ENCODE results near the gene PPP1R2.

The PPP1R2 gene

DNA sequence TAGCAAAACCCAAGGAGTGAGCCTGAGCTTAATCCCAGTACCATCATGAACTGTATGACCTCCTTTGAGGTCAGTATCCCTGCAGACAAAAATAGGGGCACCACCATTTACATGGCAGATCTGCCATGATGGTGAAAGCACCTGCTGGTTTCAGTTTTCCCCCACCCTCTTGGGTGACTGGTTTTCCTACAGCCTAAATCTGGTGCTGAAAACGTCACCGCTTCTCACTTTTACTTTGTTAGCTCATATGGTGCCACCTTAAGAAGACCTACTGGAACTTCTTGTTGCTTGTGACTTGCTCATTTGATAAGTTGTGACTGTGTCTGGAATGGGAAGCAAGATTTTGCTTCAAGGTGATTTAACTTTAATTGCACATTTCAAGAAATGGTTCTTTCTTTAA, 5.1 kb downstream of the PPP1R2 start:
- TF ChIP-seq ZFP69B (tag by site-specific recombination; IDR thresholded peaks at IDR 0.05) (0 out of 2 replicates have a peak, but pooled peaks have one; percentile 65), PRDM1 (tag by site-specific recombination; IDR thresholded peaks at IDR 0.05) (peak; percentile 77), ZNF600 (tag by site-specific recombination; IDR thresholded peaks at IDR 0.05) (0 out of 2 replicates have a peak, but pooled peaks have one; percentile 11), ZBTB20 (tag by site-specific recombination; IDR thresholded peaks at IDR 0.05) (no peak)
- CTCF ChIA-PET, result interaction anchor here (0.7 to 1.2 kb wide), 3 partner anchors 16 to 670 kb away, joined by 3 to 4 read pairs (median 3); no protein-coding TSS in a partner anchor
- POLR2A ChIA-PET, result no interaction called here
- Histone ChIP-seq H3K36me3 (ENCODE audit: control insufficient read depth in 2 of 2, insufficient read depth in 1 of 2, low read length in 2 of 2) (no peaks in the 10 kb centered on the region), H3K9me3 (ENCODE audit: control insufficient read depth, insufficient read depth, low read depth, low read length) (no peaks in the 10 kb centered on the region), H3K27ac (ENCODE audit: extremely low read depth, low read depth, low read length) (no peak overlapping the region), H3K4me1 (ENCODE audit: control insufficient read depth, insufficient read depth, low read length) (peaks cover 9% of the 10 kb centered on the region), H3K4me3 (ENCODE audit: low read depth, low read length) (no peak overlapping the region)

DNA sequence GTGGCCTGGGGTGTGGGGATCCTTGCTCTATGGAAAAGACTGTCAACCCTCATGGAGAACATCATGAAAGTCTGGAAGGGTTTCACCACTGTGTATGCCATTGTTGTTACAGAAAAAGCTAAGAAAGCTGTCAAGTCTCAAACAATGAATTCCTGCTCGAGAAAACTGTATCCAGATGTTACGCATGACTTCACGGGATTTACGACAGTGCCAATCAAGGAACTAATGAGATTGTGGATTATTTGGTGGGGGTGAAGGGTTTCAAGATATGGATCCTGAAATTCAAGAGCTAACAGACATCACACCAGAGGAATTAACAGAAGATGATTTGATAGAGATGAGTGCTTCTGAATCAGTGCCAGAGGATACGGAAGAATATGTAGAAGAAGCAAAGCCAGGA, 7.8 kb downstream of the PPP1R2 start:
- ChIA-PET CTCF (interaction anchor here (1.1 to 1.6 kb wide), 2 partner anchors 18 to 264 kb away, joined by 3 to 4 read pairs; partner anchors contain the start of gene XXYLT1), POLR2A (no interaction called here)

More for the DNA sequence above, 7.8 kb downstream of the PPP1R2 start:
- no peak for TF ChIP-seq TSHZ1 (tag by site-specific recombination; IDR thresholded peaks at IDR 0.05; ENCODE audit: borderline replicate concordance)
- TF ChIP-seq OSR2 (tag by site-specific recombination; IDR thresholded peaks at IDR 0.05), result no peak
- TF ChIP-seq ZNF600 (tag by site-specific recombination; IDR thresholded peaks at IDR 0.05), result 0 out of 2 replicates have a peak, but pooled peaks have one; percentile 9
- no peak for TF ChIP-seq ZNF837 (tag by site-specific recombination; IDR thresholded peaks at IDR 0.05)
- TF ChIP-seq ZNF398 (tag by site-specific recombination; IDR thresholded peaks at IDR 0.05), result no peak
- TF ChIP-seq ZNF707 (tag by site-specific recombination; IDR thresholded peaks at IDR 0.05), result no peak
- peak; percentile 57 for TF ChIP-seq PRDM6 (tag by site-specific recombination; IDR thresholded peaks at IDR 0.05)
- no peak for TF ChIP-seq ZNF394 (tag by site-specific recombination; IDR thresholded peaks at IDR 0.05; ENCODE audit: borderline replicate concordance)
- Histone ChIP-seq H3K9me3 (ENCODE audit: control insufficient read depth, insufficient read depth, low read depth, low read length) (no peaks in the 10 kb centered on the region), H3K4me1 (ENCODE audit: control insufficient read depth, insufficient read depth, low read length) (peaks cover 9% of the 10 kb centered on the region), H3K27ac (ENCODE audit: extremely low read depth, low read depth, low read length) (no peak overlapping the region), H3K36me3 (ENCODE audit: control insufficient read depth in 2 of 2, insufficient read depth in 1 of 2, low read length in 2 of 2) (no peaks in the 10 kb centered on the region), H3K4me3 (ENCODE audit: low read depth, low read length) (no peak overlapping the region)
